Osteocyte (in vitro differentiated cells): Measurements from ENCODE around the gene NR5A2. TPM values are rescaled to one million over a fixed set of nuclear protein-coding genes. Genes with fewer than 3 reads are reported as not detected.
A peak's percentile ranks its signal among the peaks of the same experiment; 100 is the strongest.

Source experiments
- DNase-seq: peaks from one replicate; pipeline ENCODE4 v3.0.0; 2021; ENCODE audit warnings: mixed read lengths; ENCODE audit not compliant: unreplicated experiment; ENCODE audit errors: extremely low spot score
- H3K27ac Mint-ChIP-seq: one replicate; pipeline ENCODE4 v1.8.0; 2021; ENCODE audit warnings: mild to moderate bottlenecking, mixed read lengths; ENCODE audit not compliant: unreplicated experiment
- H3K27me3 Mint-ChIP-seq: one replicate; pipeline ENCODE4 v1.8.0; 2021; ENCODE audit warnings: mixed read lengths; ENCODE audit not compliant: unreplicated experiment
- H3K36me3 Mint-ChIP-seq: one replicate; pipeline ENCODE4 v1.8.0; 2021; ENCODE audit warnings: mixed read lengths; ENCODE audit not compliant: unreplicated experiment
- H3K4me1 Mint-ChIP-seq: one replicate; pipeline ENCODE4 v1.8.0; 2021; ENCODE audit warnings: mixed read lengths; ENCODE audit not compliant: unreplicated experiment
- H3K4me3 Mint-ChIP-seq: one replicate; pipeline ENCODE4 v1.8.0; 2021; ENCODE audit warnings: mild to moderate bottlenecking, moderate library complexity, mixed read lengths; ENCODE audit not compliant: unreplicated experiment
- H3K9me3 Mint-ChIP-seq: one replicate; pipeline ENCODE4 v1.8.0; 2021; ENCODE audit warnings: mixed read lengths; ENCODE audit not compliant: unreplicated experiment
- total RNA-seq: library from RNA; stranded (reverse); gene quantifications from 2 replicates; pipeline ENCODE4 v1.2.1, GENCODE V29; 2021
- TF ChIP-seq, protein P1 (sequence below): fragments of 200-600 bp; sonication (generic); IDR thresholded peaks from 2 replicates; pipeline ENCODE4 v1.5.0; 2021; ENCODE audit warnings: antibody characterized with exemption, mild to moderate bottlenecking, moderate library complexity

Gene NR5A2
- total RNA-seq, 1 donor from 2014 or later = not detected

DNA sequence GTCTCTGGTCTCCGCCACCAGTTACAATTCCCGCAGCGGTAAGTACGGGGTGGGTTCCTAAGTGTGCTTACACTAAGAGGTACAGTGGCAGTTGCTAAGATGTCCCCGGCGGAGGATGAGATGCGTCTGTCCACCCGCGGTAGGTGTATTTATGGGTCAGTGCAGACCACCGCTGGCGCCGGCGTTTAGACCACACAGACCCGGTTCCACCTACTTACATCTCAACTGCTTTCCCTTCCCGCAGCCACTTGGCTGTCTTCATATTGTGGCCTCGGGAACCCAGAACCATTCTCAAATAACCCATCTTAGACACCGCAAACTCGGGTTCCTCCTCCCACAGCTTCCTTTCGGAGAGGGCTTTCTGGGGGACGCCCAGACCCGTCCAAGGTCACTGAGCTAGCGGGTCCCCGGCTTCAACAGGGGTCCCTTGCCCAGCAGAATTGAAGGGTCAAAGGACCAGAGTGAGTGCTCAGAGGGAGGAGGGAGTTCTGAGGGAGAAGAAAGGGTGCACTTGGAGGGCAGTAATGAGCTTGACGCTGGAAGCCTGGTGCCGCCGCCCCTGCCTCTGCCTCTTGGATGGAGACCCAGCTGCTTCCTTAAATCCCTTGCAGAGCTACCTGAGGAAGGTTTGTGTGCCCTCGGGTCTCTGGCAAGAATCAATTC is 8.6 kb downstream of the NR5A2 start:
- Mint-ChIP-seq H3K27ac (no peak overlapping the region), H3K36me3 (no peaks in the 10 kb centered on the region), H3K9me3 (no peaks in the 10 kb centered on the region), H3K4me3 (no peak overlapping the region), H3K4me1 (peaks cover 14% of the 10 kb centered on the region), H3K27me3 (peaks cover 19% of the 10 kb centered on the region)
- TF ChIP-seq, protein P1, sequence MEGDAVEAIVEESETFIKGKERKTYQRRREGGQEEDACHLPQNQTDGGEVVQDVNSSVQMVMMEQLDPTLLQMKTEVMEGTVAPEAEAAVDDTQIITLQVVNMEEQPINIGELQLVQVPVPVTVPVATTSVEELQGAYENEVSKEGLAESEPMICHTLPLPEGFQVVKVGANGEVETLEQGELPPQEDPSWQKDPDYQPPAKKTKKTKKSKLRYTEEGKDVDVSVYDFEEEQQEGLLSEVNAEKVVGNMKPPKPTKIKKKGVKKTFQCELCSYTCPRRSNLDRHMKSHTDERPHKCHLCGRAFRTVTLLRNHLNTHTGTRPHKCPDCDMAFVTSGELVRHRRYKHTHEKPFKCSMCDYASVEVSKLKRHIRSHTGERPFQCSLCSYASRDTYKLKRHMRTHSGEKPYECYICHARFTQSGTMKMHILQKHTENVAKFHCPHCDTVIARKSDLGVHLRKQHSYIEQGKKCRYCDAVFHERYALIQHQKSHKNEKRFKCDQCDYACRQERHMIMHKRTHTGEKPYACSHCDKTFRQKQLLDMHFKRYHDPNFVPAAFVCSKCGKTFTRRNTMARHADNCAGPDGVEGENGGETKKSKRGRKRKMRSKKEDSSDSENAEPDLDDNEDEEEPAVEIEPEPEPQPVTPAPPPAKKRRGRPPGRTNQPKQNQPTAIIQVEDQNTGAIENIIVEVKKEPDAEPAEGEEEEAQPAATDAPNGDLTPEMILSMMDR = no peak
- DNase-seq = no peak

DNA sequence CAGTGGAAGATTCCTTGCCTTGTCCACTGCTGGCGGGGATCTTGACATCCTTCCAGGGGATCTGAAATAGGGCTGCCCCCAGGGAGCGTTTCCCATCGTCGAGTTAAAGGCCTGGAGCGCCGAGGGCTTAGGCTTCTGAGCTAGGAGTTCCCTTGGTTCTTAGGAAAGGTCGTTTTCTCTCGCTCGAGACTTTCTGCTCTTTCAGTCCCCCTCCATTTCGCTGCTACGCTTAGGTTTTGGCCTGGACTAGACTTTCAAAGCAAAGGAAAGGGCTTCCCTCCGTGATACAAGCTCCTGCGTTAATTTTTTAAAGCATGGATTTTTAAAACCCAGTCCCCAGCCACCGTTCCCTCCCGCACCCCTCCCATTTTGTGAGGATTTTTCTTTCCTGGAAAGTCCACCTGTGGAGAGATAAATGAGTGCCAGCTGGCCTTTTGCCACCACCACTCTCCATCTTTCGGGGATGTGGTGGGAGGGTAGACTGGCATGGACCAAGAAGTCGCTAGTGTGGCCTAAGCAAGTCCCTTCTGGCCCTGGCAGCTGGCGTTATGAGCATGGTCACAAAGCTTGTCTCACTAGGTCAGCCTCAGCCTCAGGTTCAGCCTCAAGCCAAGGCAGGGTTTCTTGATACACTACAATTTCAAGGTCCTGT is 9.2 kb downstream of the NR5A2 start:
- no peaks in the 10 kb centered on the region for H3K36me3 Mint-ChIP-seq
- no peak overlapping the region for H3K4me3 Mint-ChIP-seq
- H3K9me3 Mint-ChIP-seq = no peaks in the 10 kb centered on the region
- peaks cover 23% of the 10 kb centered on the region for H3K27me3 Mint-ChIP-seq
- H3K4me1 Mint-ChIP-seq = peaks cover 14% of the 10 kb centered on the region
- TF ChIP-seq, protein P1 = no peak
- no peak overlapping the region for H3K27ac Mint-ChIP-seq
- no peak for DNase-seq

DNA sequence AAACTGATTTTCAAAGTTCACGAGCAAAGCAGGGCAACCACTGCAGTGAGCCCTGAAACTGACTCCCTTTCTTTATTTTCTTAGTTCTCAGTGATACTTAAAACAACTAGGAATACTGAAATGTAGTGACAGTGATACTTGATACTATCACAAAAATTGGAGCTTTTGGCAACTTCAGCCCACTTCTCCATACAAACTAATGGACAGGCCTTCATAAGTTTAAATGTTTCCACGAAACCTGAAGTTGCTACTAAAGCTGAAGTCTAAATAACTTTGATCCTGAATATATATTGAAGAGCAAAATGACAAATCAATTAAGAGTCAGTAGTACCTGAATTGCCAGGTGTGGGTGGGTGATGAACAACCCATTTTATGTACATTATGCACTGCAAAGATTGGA is 10.0 kb downstream of the NR5A2 start:
- H3K9me3 Mint-ChIP-seq = no peaks in the 10 kb centered on the region
- DNase-seq = no peak
- H3K36me3 Mint-ChIP-seq = no peaks in the 10 kb centered on the region
- no peak overlapping the region for H3K27ac Mint-ChIP-seq
- no peak overlapping the region for H3K4me3 Mint-ChIP-seq
- TF ChIP-seq, protein P1 = no peak
- H3K4me1 Mint-ChIP-seq = peaks cover 18% of the 10 kb centered on the region
- peaks cover 29% of the 10 kb centered on the region for H3K27me3 Mint-ChIP-seq

DNA sequence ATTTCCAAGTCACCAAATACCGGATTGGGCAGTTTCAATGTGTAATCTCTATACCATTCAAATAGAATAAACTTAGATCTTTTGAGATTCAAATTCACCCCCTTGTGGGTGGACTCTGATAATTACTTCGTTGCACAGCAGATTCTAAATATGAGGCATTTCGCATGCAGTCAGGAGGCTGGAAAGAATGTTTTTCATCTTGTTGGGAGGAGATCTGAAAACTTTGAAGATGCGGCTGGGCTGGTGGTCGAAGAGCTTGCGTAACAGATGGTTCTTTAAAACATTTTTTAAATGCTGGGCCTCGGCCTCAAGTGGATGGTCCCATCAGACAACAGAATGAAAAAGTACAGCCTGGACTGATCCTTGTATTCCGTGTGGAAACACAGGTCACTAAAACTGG is 10.4 kb downstream of the NR5A2 start:
- Mint-ChIP-seq H3K27ac (no peak overlapping the region), H3K27me3 (peaks cover 33% of the 10 kb centered on the region), H3K4me3 (no peak overlapping the region), H3K4me1 (peaks cover 22% of the 10 kb centered on the region), H3K9me3 (no peaks in the 10 kb centered on the region), H3K36me3 (no peaks in the 10 kb centered on the region)
- TF ChIP-seq, protein P1 = no peak
- no peak for DNase-seq

DNA sequence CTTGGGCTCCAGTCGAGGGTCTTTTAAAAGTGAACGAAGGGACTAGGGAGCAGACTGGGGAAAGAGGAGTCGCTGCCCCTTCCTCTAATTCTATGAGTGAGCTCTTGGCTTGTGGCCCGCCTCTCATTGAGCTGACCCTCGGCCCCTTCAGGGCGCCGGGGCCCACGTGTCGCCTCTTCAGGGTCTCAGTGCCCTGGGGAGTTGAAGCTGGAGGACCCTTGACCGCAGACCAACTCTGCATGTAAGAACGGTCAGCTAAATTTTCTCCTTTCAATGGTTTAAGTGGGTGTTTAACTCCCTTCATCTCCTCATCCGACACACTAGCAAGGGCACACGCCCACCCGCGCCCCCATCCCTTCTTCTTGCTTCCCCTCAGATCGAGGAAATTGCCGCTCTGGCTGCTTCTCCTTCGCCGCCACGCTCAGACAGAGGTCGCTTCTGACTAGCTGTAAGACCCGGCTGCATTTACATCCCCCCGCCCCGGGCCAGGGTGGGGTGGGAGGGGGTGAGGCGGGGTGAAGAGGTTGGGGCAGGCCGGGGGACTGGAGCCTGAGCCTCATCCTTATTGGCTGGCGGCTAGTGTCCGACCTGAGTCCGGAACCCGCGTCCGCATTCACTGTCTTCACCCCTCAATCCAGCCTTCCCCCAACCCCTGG is 10.9 kb downstream of the NR5A2 start:
- no peak overlapping the region for H3K27ac Mint-ChIP-seq
- H3K4me3 Mint-ChIP-seq = peak overlapping the region; percentile 65
- no peak for DNase-seq
- TF ChIP-seq, protein P1 = no peak
- H3K36me3 Mint-ChIP-seq = no peaks in the 10 kb centered on the region
- peaks cover 39% of the 10 kb centered on the region for H3K27me3 Mint-ChIP-seq
- peaks cover 24% of the 10 kb centered on the region for H3K4me1 Mint-ChIP-seq
- no peaks in the 10 kb centered on the region for H3K9me3 Mint-ChIP-seq
